ENCODE results near the gene XRCC4. TPM values are rescaled to one million over a fixed set of nuclear protein-coding genes. Genes with fewer than 3 reads are reported as not detected.
"Not testable (repeated sequence)": the region's sequence is repeated elsewhere in the genome, so short reads cannot be mapped to it uniquely, and the experiment has no call there.

The XRCC4 gene
- total and polyA plus RNA-seq, 7 donors, result 4.6 to 11.3 (median 7.6) TPM

DNA sequence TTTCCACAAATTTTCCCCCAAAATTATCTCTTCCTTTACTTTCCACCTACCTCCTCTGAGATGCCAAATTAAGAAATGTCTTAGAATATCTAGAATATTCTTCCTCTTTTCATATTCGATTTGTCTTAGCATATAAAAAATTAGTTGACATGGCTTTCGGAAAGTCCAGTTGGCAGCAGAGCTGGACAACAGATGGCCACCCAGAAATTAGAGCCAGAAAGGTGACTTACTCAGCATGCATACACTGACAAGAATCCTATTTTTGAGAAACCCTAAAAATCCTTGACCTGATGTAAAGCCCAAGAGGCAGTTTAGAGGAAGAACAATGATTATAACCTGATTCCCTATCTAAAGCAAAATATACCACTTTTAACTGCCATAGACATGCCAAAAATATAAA, 22.2 kb upstream of the XRCC4 start:
- H3K36me3 ChIP-seq, result peaks cover 0 to 8% (median 0%) of the 10 kb centered on the region in 4 donors
- WGBS, 2 donors, result 91 to 97% methylated on average over 2 of the region's 2 CpGs
- H3K27ac ChIP-seq, result no peak overlapping the region
- no peaks in the 10 kb centered on the region for H3K27me3 ChIP-seq
- H3K9me3 ChIP-seq, result no peaks in the 10 kb centered on the region
- no peak for TF ChIP-seq POLR2AphosphoS5 (IDR thresholded peaks at IDR 0.05)
- no peak for DNase-seq
- H3K4me1 ChIP-seq, result no peaks in the 10 kb centered on the region
- no peak overlapping the region for H3K4me3 ChIP-seq
- intact Hi-C loops (cut with DNase I), result no loop called here

DNA sequence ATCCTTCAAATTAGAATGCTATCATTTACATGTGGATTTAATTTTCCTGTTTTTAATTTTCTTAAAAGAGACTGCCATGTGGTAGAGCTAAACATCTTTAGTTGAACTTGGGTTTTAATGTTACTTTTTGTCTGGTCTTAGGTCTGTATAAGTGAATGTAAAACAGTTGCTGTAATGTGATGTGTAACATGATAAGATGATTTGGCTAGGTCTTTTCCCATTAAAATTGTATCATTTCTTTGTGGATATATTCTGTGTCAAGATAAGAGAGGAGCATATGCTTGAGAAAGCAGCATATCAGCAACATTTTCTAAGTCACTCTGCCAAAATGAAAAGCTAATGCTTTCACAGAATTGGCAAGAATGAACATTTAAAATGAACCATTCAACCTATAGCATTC, 18.6 kb upstream of the XRCC4 start:
- no peaks in the 10 kb centered on the region for H3K9me3 ChIP-seq
- intact Hi-C loops (cut with DNase I), result no loop called here

DNA sequence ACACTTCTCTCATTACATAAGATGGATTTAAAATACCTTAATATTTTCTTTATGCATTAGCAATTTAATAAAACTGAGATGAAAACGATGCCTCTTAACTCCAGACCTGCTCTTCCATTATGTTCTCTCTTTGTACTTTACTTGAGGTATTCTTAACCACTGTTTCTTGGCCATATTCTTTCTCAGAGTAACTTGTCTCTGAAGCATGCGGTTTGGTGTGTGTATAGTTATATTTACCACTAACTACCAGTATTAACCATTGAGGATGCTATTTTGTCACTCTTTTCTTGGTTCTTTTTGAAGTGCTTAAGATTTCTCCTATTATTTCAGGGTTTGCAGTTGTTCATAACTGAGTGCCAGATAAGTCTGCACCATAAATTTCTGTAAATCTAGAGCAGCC, 18.0 kb upstream of the XRCC4 start:
- H3K9me3 ChIP-seq, result no peaks in the 10 kb centered on the region
- no peak overlapping the region for H3K4me3 ChIP-seq
- H3K27ac ChIP-seq, result no peak overlapping the region
- no peak for DNase-seq
- H3K4me1 ChIP-seq, result no peaks in the 10 kb centered on the region
- 77 to 91% methylated on average over 2 of the region's 2 CpGs for WGBS, 2 donors
- intact Hi-C loops (cut with DNase I), result no loop called here
- TF ChIP-seq EP300 (IDR thresholded peaks at IDR 0.05) (no peak), POLR2A (IDR thresholded peaks at IDR 0.05) (no peak), POLR2AphosphoS5 (IDR thresholded peaks at IDR 0.05) (no peak)
- TF ChIP-seq, protein P1, sequence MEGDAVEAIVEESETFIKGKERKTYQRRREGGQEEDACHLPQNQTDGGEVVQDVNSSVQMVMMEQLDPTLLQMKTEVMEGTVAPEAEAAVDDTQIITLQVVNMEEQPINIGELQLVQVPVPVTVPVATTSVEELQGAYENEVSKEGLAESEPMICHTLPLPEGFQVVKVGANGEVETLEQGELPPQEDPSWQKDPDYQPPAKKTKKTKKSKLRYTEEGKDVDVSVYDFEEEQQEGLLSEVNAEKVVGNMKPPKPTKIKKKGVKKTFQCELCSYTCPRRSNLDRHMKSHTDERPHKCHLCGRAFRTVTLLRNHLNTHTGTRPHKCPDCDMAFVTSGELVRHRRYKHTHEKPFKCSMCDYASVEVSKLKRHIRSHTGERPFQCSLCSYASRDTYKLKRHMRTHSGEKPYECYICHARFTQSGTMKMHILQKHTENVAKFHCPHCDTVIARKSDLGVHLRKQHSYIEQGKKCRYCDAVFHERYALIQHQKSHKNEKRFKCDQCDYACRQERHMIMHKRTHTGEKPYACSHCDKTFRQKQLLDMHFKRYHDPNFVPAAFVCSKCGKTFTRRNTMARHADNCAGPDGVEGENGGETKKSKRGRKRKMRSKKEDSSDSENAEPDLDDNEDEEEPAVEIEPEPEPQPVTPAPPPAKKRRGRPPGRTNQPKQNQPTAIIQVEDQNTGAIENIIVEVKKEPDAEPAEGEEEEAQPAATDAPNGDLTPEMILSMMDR (IDR thresholded peaks at IDR 0.05), result no peak
- H3K36me3 ChIP-seq, result peaks cover 0 to 17% (median 0%) of the 10 kb centered on the region in 4 donors
- H3K27me3 ChIP-seq, result no peaks in the 10 kb centered on the region

More for the DNA sequence above, 18.6 kb upstream of the XRCC4 start:
- no peak for DNase-seq
- TF ChIP-seq, protein P1 (IDR thresholded peaks at IDR 0.05), result no peak
- no peak for TF ChIP-seq POLR2A (IDR thresholded peaks at IDR 0.05)
- TF ChIP-seq POLR2AphosphoS5 (IDR thresholded peaks at IDR 0.05), result no peak
- no peak for TF ChIP-seq EP300 (IDR thresholded peaks at IDR 0.05)
- Histone ChIP-seq H3K4me3 (no peak overlapping the region), H3K4me1 (no peaks in the 10 kb centered on the region), H3K27ac (no peak overlapping the region), H3K36me3 (peaks cover 0 to 17% (median 0%) of the 10 kb centered on the region in 4 donors), H3K27me3 (no peaks in the 10 kb centered on the region)

DNA sequence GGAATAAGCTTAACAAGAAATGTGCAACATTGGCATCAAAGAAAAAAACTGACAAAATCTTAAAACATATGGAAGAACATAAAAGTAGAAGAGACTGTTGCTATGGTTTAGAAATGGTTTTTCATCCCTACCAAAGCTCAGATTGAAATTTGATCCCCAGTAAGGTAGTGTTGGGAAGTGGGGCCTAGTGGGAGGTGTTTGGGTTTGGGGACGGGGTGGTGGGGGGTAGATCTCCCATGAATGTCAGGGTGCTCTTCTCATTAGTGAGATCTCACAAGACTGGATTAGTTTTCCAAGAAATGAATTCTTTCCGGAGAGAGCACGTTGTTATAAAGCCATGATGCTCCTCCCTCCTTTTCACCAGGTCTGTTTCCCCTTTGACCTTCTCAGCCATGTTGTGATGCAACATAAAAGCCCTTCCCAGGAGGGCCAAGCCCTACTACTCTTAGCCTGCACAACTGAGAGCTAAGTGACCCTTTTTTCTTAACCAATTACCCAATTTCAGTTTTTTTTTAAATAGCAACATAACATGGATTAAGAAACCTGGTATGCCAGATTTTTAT, 10.7 kb upstream of the XRCC4 start:
- TF ChIP-seq, protein P1 (IDR thresholded peaks at IDR 0.05), result no peak
- intact Hi-C loops (cut with DNase I), result no loop called here
- 93 to 97% methylated on average over 3 of the region's 3 CpGs for WGBS, 2 donors
- DNase-seq, result no peak
- Histone ChIP-seq H3K4me1 (peaks cover 0 to 9% (median 2%) of the 10 kb centered on the region in 4 donors), H3K27ac (no peak overlapping the region), H3K36me3 (no peaks in the 10 kb centered on the region), H3K9me3 (no peaks in the 10 kb centered on the region), H3K27me3 (no peaks in the 10 kb centered on the region), H3K4me3 (no peak overlapping the region)

DNA sequence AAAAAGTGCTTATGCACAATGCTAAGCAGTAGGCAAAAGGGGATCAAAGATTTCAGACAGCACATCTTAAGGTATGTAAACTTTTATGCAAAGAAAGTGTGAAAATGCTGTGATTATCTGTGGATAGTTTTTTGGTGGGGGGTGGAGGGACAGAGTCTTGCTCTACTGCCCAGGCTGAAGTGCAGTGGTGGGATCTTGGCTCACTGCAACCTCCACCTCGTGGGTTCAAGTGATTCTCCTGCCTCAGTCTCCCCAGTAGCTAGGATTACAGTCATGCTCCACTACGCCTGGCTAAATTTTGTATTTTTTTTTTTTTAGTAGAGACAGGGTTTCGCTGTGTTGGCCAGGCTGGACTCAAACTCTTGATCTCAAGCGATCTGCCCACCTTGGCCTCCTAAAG, 10.0 kb upstream of the XRCC4 start:
- H3K4me3 ChIP-seq; H3K36me3 ChIP-seq; H3K9me3 ChIP-seq; intact Hi-C loops (cut with DNase I); H3K27ac ChIP-seq; H3K27me3 ChIP-seq; DNase-seq: not testable (repeated sequence)
- 97% methylated on average over 4 of the region's 4 CpGs for WGBS, 2 donors
- H3K4me1 ChIP-seq, result peaks cover 0 to 12% (median 4%) of the 10 kb centered on the region in 4 donors

DNA sequence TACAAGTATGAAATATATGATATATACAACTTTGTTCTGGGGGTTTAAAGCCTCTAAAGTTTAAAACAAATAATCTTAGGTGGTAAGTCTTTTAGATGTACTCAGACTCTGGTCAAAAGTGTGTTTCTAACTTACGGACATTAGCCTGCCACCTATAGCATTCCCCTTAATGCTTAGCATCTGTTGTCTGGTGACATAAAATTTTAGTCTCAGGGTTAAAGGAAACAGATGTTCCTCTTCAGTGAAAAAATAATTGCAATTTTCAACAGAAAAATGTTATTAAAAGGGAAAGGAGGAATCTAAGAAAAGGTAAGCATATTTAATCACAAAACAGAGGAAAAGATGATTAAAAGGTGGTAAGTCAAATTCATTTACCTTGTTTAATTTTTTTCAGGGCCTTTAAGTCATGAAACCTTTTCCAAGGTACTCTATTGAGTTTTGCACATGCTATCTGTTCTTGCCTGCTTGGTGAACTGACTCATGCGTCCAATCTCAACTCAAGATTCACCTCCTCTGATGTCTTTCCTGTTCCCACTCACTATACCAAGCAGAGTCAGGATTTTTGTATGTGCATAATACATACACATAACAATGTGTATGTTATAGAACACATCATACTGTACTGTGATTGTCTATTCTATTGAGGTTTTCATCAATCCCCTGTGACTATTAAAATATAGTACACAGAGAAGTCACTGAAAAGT, 8.1 kb upstream of the XRCC4 start:
- TF ChIP-seq EP300 (IDR thresholded peaks at IDR 0.05) (no peak), POLR2A (IDR thresholded peaks at IDR 0.05) (no peak), POLR2AphosphoS5 (IDR thresholded peaks at IDR 0.05) (no peak)
- TF ChIP-seq, protein P1 (IDR thresholded peaks at IDR 0.05), result no peak
- Histone ChIP-seq H3K4me3 (no peak overlapping the region), H3K36me3 (no peaks in the 10 kb centered on the region), H3K27me3 (no peaks in the 10 kb centered on the region), H3K27ac (no peak overlapping the region), H3K4me1 (peaks cover 0 to 26% (median 12%) of the 10 kb centered on the region in 4 donors), H3K9me3 (no peaks in the 10 kb centered on the region)
- 74 to 93% methylated on average over 2 of the region's 2 CpGs for WGBS, 2 donors
- intact Hi-C loops (cut with DNase I), result no loop called here
- no peak for DNase-seq

All from sigmoid colon (tissue), 7 donors.